ENCODE data around the gene EEPD1. TPM values are rescaled to one million over a fixed set of nuclear protein-coding genes. Genes with fewer than 3 reads are reported as not detected.

EEPD1 gene
- total RNA-seq, 1 donor from 2014 or later: 12.5 TPM

DNA sequence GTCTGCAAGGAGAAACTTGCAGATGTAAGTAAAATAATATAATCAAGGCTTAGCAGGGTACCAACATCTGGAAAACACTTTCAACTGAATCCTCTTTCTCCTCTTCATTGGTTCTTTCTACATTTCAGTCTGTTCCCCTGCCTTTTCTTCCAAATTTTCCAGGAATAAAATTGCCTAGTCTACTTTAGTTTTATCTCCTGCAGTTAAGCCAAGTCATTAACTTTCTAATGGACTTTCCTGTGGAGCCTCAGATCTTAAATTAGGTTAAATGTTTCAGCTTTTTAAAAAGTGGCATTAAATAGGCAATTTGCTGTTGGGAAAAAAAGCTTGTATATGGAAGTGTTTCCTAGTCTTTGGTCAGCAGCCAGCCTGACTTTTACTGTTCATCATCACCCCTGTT lies 70.8 kb downstream of the EEPD1 start:
- Histone ChIP-seq H3K36me3 (ENCODE audit: control insufficient read depth in 3 of 3, insufficient read depth in 3 of 3, low read length in 3 of 3) (no peaks in the 10 kb centered on the region), H3K9me3 (ENCODE audit: control insufficient read depth in 3 of 3, low read length in 3 of 3) (no peaks in the 10 kb centered on the region), H3K27me3 (ENCODE audit: control insufficient read depth in 3 of 3, insufficient read depth in 3 of 3, low read length in 3 of 3) (no peaks in the 10 kb centered on the region), H3K4me1 (ENCODE audit: control insufficient read depth in 3 of 3, insufficient read depth in 3 of 3, low read length in 3 of 3) (peaks cover 7 to 19% (median 18%) of the 10 kb centered on the region in 3 donors), H3K4me3 (ENCODE audit: low read length in 3 of 3) (no peak overlapping the region), H3K9ac (ENCODE audit: low read depth in 1 of 3, low read length in 3 of 3) (no peak overlapping the region), H3K27ac (ENCODE audit: low read depth, low read length) (no peak overlapping the region)

DNA sequence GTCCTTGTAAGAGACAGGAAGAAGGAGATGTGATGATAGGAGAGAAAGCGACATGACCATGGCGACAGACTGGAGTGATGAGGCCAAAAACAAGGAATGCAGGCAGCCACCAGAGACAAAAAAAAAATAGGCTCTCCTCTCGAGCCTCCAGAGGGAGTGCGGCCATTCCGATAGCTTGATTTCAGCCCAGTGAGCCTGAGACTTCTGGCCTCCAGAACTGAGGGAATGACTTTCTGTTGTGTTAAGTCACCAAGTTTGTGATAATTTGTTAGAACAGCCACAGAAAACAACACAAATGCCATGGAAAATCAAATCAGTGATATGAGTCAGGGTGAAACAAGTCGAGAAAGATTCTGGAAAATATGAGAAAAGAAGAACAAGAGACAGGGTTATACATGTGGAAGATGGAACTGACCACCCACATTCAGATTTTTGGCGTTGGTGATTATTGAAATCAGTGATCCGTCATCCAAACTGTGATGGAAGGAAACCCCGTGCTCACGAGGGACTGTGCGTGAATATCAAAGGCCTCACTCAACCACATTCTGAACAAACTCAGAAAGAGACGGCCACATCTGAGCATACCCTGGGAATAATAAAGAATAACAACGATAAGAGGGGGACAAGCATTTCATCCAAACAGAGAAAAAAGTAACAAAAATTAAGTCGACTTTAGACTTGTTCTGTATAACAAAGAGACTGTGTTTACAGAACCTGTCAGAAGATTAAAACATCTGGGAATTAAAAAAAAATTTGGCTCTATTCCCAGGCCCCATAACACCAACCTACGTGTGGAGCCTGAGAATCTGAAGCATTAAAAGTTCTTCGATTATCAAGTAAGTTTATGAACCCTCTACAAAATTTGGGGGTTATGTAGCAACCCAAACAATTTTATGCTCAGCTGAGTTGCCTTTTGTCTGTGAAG lies 72.1 kb downstream of the EEPD1 start:
- Histone ChIP-seq H3K4me3 (ENCODE audit: low read length in 3 of 3) (no peak overlapping the region), H3K27me3 (ENCODE audit: control insufficient read depth in 3 of 3, insufficient read depth in 3 of 3, low read length in 3 of 3) (no peaks in the 10 kb centered on the region), H3K9me3 (ENCODE audit: control insufficient read depth in 3 of 3, low read length in 3 of 3) (no peaks in the 10 kb centered on the region), H3K9ac (ENCODE audit: low read depth in 1 of 3, low read length in 3 of 3) (no peak overlapping the region), H3K27ac (ENCODE audit: low read depth, low read length) (no peak overlapping the region), H3K36me3 (ENCODE audit: control insufficient read depth in 3 of 3, insufficient read depth in 3 of 3, low read length in 3 of 3) (no peaks in the 10 kb centered on the region), H3K4me1 (ENCODE audit: control insufficient read depth in 3 of 3, insufficient read depth in 3 of 3, low read length in 3 of 3) (peaks cover 10 to 27% (median 18%) of the 10 kb centered on the region in 3 donors)

DNA sequence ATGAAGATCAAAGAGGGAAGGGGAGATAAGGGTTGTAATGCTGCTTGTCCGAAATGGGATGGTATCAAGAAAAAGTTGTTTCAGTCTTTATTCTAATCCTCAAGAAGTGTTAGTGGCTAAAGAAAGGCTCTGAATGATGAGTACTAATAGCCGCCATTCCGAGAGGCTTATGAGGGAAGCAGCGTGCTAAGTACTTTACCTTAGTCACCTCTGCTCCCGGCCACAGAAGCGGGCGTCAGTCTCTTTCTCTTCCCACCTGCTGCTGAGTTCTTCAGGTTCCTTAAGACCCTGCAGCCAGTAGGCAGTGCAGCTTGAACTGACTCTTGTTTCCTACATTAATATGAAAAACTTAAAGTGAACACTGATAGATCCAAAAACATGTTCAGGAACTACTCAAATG lies 73.1 kb downstream of the EEPD1 start:
- no peaks in the 10 kb centered on the region for H3K27me3 ChIP-seq (ENCODE audit: control insufficient read depth in 3 of 3, insufficient read depth in 3 of 3, low read length in 3 of 3)
- no peak overlapping the region for H3K4me3 ChIP-seq (ENCODE audit: low read length in 3 of 3)
- no peaks in the 10 kb centered on the region for H3K9me3 ChIP-seq (ENCODE audit: control insufficient read depth in 3 of 3, low read length in 3 of 3)
- no peak overlapping the region for H3K9ac ChIP-seq (ENCODE audit: low read depth in 1 of 3, low read length in 3 of 3)
- H3K4me1 ChIP-seq (ENCODE audit: control insufficient read depth in 3 of 3, insufficient read depth in 3 of 3, low read length in 3 of 3): peaks cover 19 to 37% (median 21%) of the 10 kb centered on the region in 3 donors
- H3K27ac ChIP-seq (ENCODE audit: low read depth, low read length): no peak overlapping the region
- no peaks in the 10 kb centered on the region for H3K36me3 ChIP-seq (ENCODE audit: control insufficient read depth in 3 of 3, insufficient read depth in 3 of 3, low read length in 3 of 3)

DNA sequence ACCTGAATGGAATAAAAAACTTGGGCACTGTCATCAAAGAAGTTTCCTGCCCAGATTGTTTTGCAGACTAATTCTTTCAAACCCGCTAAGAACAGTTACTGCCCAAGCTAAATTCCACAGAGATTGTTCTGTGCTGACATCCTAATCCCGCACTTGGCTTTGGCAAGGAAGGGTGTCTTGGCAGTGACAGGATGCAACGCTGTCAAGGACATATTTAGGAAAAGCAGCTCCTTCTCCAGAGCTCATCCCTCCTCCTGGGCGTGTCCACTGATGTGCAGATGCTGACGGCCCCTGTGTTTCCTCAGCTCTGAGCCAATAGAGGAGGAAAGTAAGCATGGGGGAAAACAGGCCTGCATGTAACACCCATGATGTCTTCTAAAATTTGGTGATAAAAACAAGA lies 74.2 kb downstream of the EEPD1 start:
- Histone ChIP-seq H3K9me3 (ENCODE audit: control insufficient read depth in 3 of 3, low read length in 3 of 3) (no peaks in the 10 kb centered on the region), H3K36me3 (ENCODE audit: control insufficient read depth in 3 of 3, insufficient read depth in 3 of 3, low read length in 3 of 3) (no peaks in the 10 kb centered on the region), H3K27me3 (ENCODE audit: control insufficient read depth in 3 of 3, insufficient read depth in 3 of 3, low read length in 3 of 3) (no peaks in the 10 kb centered on the region), H3K4me1 (ENCODE audit: control insufficient read depth in 3 of 3, insufficient read depth in 3 of 3, low read length in 3 of 3) (peaks cover 25 to 41% (median 29%) of the 10 kb centered on the region in 3 donors), H3K4me3 (ENCODE audit: low read length in 3 of 3) (peak overlapping the region in 1 of 3 donors; percentile 4), H3K27ac (ENCODE audit: low read depth, low read length) (no peak overlapping the region), H3K9ac (ENCODE audit: low read depth in 1 of 3, low read length in 3 of 3) (no peak overlapping the region)

DNA sequence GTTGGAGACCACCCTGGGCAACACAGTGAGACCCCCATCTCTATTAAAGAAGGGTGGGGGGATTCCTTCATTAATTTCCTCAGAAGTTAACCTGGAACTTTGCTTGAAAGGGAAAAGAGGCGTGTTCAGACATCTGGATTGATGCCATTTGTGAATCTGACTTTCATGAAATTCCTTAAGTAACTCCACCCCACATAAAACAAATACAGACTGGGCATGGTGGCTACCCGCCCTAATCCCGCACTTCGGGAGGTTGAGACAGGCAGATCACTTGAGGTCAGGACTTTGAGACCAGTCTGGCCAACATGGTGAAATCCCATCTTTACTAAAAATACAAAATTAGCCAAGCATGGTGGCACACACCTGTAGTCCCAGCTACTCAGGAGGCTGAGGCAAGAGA lies 75.0 kb downstream of the EEPD1 start:
- Histone ChIP-seq H3K4me3 (ENCODE audit: low read length in 3 of 3) (no peak overlapping the region), H3K36me3 (ENCODE audit: control insufficient read depth in 3 of 3, insufficient read depth in 3 of 3, low read length in 3 of 3) (no peaks in the 10 kb centered on the region), H3K27me3 (ENCODE audit: control insufficient read depth in 3 of 3, insufficient read depth in 3 of 3, low read length in 3 of 3) (no peaks in the 10 kb centered on the region), H3K9me3 (ENCODE audit: control insufficient read depth in 3 of 3, low read length in 3 of 3) (no peaks in the 10 kb centered on the region), H3K4me1 (ENCODE audit: control insufficient read depth in 3 of 3, insufficient read depth in 3 of 3, low read length in 3 of 3) (peaks cover 33 to 49% (median 34%) of the 10 kb centered on the region in 3 donors), H3K9ac (ENCODE audit: low read depth in 1 of 3, low read length in 3 of 3) (no peak overlapping the region), H3K27ac (ENCODE audit: low read depth, low read length) (no peak overlapping the region)

DNA sequence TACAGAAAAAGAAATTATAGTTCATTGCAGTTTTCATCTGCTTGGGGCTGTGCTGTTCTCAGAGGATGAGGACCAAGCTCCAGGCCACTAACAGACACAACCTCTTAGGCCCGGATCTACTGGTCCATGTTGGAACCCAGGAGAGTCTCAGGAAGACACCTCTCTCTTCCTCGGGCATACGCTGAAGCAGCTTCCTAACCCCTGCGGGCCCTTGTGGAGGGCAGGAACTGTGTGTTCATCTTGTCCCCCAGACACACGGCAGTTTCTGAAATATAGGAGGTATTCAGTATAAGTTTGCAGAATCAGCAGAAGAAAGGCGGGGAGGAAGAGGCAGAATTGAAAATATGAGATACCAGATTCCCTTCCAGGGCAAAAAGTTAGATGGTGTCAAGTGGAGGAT lies 78.4 kb downstream of the EEPD1 start:
- no peak overlapping the region for H3K9ac ChIP-seq (ENCODE audit: low read depth in 1 of 3, low read length in 3 of 3)
- peak overlapping the region; percentile 26 for H3K27ac ChIP-seq (ENCODE audit: low read depth, low read length)
- peaks cover 26 to 44% (median 35%) of the 10 kb centered on the region in 3 donors for H3K4me1 ChIP-seq (ENCODE audit: control insufficient read depth in 3 of 3, insufficient read depth in 3 of 3, low read length in 3 of 3)
- no peaks in the 10 kb centered on the region for H3K27me3 ChIP-seq (ENCODE audit: control insufficient read depth in 3 of 3, insufficient read depth in 3 of 3, low read length in 3 of 3)
- H3K4me3 ChIP-seq (ENCODE audit: low read length in 3 of 3): no peak overlapping the region
- H3K36me3 ChIP-seq (ENCODE audit: control insufficient read depth in 3 of 3, insufficient read depth in 3 of 3, low read length in 3 of 3): no peaks in the 10 kb centered on the region
- H3K9me3 ChIP-seq (ENCODE audit: control insufficient read depth in 3 of 3, low read length in 3 of 3): no peaks in the 10 kb centered on the region

DNA sequence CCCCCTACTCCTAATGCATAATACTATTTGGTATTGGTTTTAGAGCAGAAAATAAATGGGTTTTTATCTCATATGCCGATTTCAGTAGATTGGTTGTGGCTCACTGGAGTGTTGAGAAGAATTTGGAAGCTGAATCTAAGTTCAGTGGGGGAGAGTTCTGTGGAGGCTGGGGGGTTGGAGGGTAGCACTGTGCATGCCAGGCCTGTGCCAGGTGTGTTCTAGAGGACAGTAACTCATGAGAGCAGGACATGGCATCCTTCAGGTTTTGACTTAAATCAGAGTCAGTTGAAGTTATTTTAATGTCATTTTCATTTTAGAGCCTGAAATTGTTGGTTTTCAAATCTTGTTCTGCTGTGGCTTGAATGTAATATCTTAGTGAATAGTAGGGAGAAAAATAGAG lies 79.5 kb downstream of the EEPD1 start:
- Histone ChIP-seq H3K9me3 (ENCODE audit: control insufficient read depth in 3 of 3, low read length in 3 of 3) (no peaks in the 10 kb centered on the region), H3K27me3 (ENCODE audit: control insufficient read depth in 3 of 3, insufficient read depth in 3 of 3, low read length in 3 of 3) (no peaks in the 10 kb centered on the region), H3K36me3 (ENCODE audit: control insufficient read depth in 3 of 3, insufficient read depth in 3 of 3, low read length in 3 of 3) (peaks cover 0 to 2% (median 0%) of the 10 kb centered on the region in 3 donors), H3K9ac (ENCODE audit: low read depth in 1 of 3, low read length in 3 of 3) (no peak overlapping the region), H3K4me3 (ENCODE audit: low read length in 3 of 3) (no peak overlapping the region), H3K27ac (ENCODE audit: low read depth, low read length) (peak overlapping the region; percentile 34), H3K4me1 (ENCODE audit: control insufficient read depth in 3 of 3, insufficient read depth in 3 of 3, low read length in 3 of 3) (peaks cover 16 to 37% (median 32%) of the 10 kb centered on the region in 3 donors)

DNA sequence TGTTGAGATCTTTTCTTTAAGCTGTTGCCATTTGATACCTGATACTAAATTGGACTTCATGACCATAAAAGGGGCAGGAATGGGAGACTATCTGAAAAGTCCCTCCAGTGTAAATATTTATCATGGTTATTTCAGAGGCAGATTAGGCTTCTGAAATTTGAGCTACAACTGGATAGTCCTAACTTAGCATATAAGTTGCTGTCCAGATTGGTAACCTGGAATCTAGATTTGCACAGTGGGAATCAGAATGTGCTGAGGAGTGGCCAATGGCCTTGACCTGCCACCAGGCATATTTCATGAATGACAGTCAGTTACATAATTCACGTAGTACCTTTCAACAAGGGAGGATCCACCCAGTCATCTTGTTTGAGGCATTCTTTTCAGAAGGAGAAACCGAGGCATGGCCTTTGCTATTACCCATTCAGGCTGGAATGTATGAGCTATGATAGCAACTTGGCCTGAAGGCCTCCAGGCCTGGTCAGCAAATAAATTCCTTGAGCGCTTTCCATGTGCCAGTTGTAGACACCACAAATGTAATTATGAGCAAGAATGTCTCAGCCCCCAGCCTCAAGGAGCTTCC lies 80.0 kb downstream of the EEPD1 start:
- no peak overlapping the region for H3K9ac ChIP-seq (ENCODE audit: low read depth in 1 of 3, low read length in 3 of 3)
- H3K27ac ChIP-seq (ENCODE audit: low read depth, low read length): peak overlapping the region; percentile 34
- no peak overlapping the region for H3K4me3 ChIP-seq (ENCODE audit: low read length in 3 of 3)
- H3K9me3 ChIP-seq (ENCODE audit: control insufficient read depth in 3 of 3, low read length in 3 of 3): no peaks in the 10 kb centered on the region
- peaks cover 0 to 2% (median 0%) of the 10 kb centered on the region in 3 donors for H3K36me3 ChIP-seq (ENCODE audit: control insufficient read depth in 3 of 3, insufficient read depth in 3 of 3, low read length in 3 of 3)
- H3K27me3 ChIP-seq (ENCODE audit: control insufficient read depth in 3 of 3, insufficient read depth in 3 of 3, low read length in 3 of 3): no peaks in the 10 kb centered on the region
- peaks cover 16 to 37% (median 32%) of the 10 kb centered on the region in 3 donors for H3K4me1 ChIP-seq (ENCODE audit: control insufficient read depth in 3 of 3, insufficient read depth in 3 of 3, low read length in 3 of 3)

DNA sequence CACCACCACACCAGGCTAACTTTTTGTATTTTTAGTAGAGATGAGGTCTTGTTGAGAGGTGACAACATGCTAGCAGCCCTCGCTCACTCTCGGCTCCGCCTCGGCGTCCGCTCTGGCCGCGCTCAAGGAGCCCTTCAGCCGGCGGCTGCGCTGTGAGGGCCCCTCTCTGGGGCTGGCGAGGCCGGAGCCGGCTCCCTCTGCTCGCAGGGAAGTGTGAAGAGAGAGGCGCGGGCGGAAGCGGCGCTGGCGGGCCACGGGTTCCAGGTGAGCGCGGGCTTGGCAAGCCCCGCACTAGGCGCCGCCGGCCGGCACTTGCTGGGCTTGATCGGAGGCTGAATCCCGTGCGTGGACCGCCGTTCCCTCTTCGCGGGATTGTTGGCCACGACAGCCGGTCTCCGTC lies 83.0 kb downstream of the EEPD1 start:
- H3K36me3 ChIP-seq (ENCODE audit: control insufficient read depth in 3 of 3, insufficient read depth in 3 of 3, low read length in 3 of 3): peaks cover 4 to 10% (median 5%) of the 10 kb centered on the region in 3 donors
- H3K4me1 ChIP-seq (ENCODE audit: control insufficient read depth in 3 of 3, insufficient read depth in 3 of 3, low read length in 3 of 3): peaks cover 14 to 27% (median 23%) of the 10 kb centered on the region in 3 donors
- no peak overlapping the region for H3K27ac ChIP-seq (ENCODE audit: low read depth, low read length)
- no peaks in the 10 kb centered on the region for H3K9me3 ChIP-seq (ENCODE audit: control insufficient read depth in 3 of 3, low read length in 3 of 3)
- H3K27me3 ChIP-seq (ENCODE audit: control insufficient read depth in 3 of 3, insufficient read depth in 3 of 3, low read length in 3 of 3): no peaks in the 10 kb centered on the region
- no peak overlapping the region for H3K9ac ChIP-seq (ENCODE audit: low read depth in 1 of 3, low read length in 3 of 3)
- H3K4me3 ChIP-seq (ENCODE audit: low read length in 3 of 3): no peak overlapping the region

DNA sequence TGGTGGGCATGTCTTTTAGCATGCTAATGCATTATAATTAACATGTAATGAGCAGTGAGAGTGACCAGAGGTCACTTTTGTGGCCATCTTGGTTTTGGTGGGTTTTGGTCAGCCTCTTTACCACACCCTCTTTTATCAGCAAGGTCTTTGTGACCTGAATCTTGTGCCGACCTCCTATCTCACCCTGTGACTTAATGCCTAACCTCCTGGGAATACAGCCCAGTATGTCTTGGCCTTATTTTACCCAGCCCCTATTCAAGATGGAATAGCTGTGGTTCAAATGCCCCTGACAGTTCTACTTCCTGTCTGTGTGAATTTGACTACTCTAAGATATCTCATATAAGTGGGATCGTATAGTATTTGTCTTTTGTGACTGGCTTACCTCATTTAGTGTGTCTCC lies 85.1 kb downstream of the EEPD1 start:
- H3K27ac ChIP-seq (ENCODE audit: low read depth, low read length): no peak overlapping the region

More for the DNA sequence above, 85.1 kb downstream of the EEPD1 start:
- peaks cover 0 to 14% (median 12%) of the 10 kb centered on the region in 3 donors for H3K4me1 ChIP-seq (ENCODE audit: control insufficient read depth in 3 of 3, insufficient read depth in 3 of 3, low read length in 3 of 3)
- no peak overlapping the region for H3K4me3 ChIP-seq (ENCODE audit: low read length in 3 of 3)
- H3K9ac ChIP-seq (ENCODE audit: low read depth in 1 of 3, low read length in 3 of 3): no peak overlapping the region
- H3K9me3 ChIP-seq (ENCODE audit: control insufficient read depth in 3 of 3, low read length in 3 of 3): no peaks in the 10 kb centered on the region
- no peaks in the 10 kb centered on the region for H3K27me3 ChIP-seq (ENCODE audit: control insufficient read depth in 3 of 3, insufficient read depth in 3 of 3, low read length in 3 of 3)
- peaks cover 4 to 10% (median 5%) of the 10 kb centered on the region in 3 donors for H3K36me3 ChIP-seq (ENCODE audit: control insufficient read depth in 3 of 3, insufficient read depth in 3 of 3, low read length in 3 of 3)

All from skeletal muscle tissue (tissue), 4 donors.